Karpas-422 (cell line): Measurements from ENCODE around the gene CST7. TPM values are rescaled to one million over a fixed set of nuclear protein-coding genes. Genes with fewer than 3 reads are reported as not detected.

ENCODE experiments used
- DNase-seq: peaks from one replicate; pipeline ENCODE4 v3.0.0-alpha.2; 2015
- H2AFZ ChIP-seq: fragments of 200-600 bp; sonication (generic); 2 replicates; pipeline ENCODE4 v1.6.1; 2014; ENCODE audit warnings: antibody characterized with exemption, low read length, mixed read lengths
- H3K27ac ChIP-seq: fragments of 200-600 bp; sonication (generic); 2 replicates; pipeline ENCODE4 v1.5.1; 2014; ENCODE audit warnings: mild to moderate bottlenecking, low read length, moderate library complexity
- H3K27me3 ChIP-seq: fragments of 200-600 bp; sonication (generic); 2 replicates; pipeline ENCODE4 v1.6.1; 2014; ENCODE audit warnings: low read length, mixed read lengths
- H3K36me3 ChIP-seq: fragments of 200-600 bp; sonication (generic); 2 replicates; pipeline ENCODE4 v1.6.1; 2014; ENCODE audit warnings: low read length, mixed read lengths; ENCODE audit not compliant: insufficient read depth
- H3K4me1 ChIP-seq: fragments of 200-600 bp; sonication (generic); 2 replicates; pipeline ENCODE4 v1.6.1; 2014; ENCODE audit warnings: mild to moderate bottlenecking, low read length, mixed read lengths
- H3K4me2 ChIP-seq: fragments of 200-600 bp; sonication (generic); 2 replicates; pipeline ENCODE4 v1.6.1; 2014; ENCODE audit warnings: low read length, low read depth, mild to moderate bottlenecking; ENCODE audit not compliant: poor library complexity, severe bottlenecking
- H3K4me3 ChIP-seq: fragments of 200-600 bp; sonication (generic); 2 replicates; pipeline ENCODE4 v1.5.1; 2014; ENCODE audit warnings: mild to moderate bottlenecking, antibody characterized with exemption, low read length, mixed read lengths
- H3K79me2 ChIP-seq: fragments of 200-600 bp; sonication (generic); 2 replicates; pipeline ENCODE4 v1.6.1; 2014; ENCODE audit warnings: mild to moderate bottlenecking, low read length, mixed read lengths
- H3K9ac ChIP-seq: fragments of 200-600 bp; sonication (generic); 2 replicates; pipeline ENCODE4 v1.6.0; 2014; ENCODE audit warnings: low read length
- H3K9me2 ChIP-seq: fragments of 200-600 bp; sonication (generic), shearing (Covaris generic); replicated peaks from 2 replicates; pipeline ENCODE4 v1.6.0; 2014; ENCODE audit warnings: mild to moderate bottlenecking, low read length, moderate library complexity; ENCODE audit not compliant: insufficient read depth
- H3K9me3 ChIP-seq: fragments of 300-700, 200-600 bp; sonication (generic); 2 replicates; pipeline ENCODE4 v1.6.1; 2014; ENCODE audit warnings: low read length, mixed read lengths
- H4K20me1 ChIP-seq: fragments of 200-600 bp; sonication (generic); 2 replicates; pipeline ENCODE4 v1.6.1; 2014; ENCODE audit warnings: mild to moderate bottlenecking, antibody characterized with exemption, low read length, low read depth; ENCODE audit not compliant: insufficient read depth
- small RNA-seq: library from RNA; depleted of rRNA; stranded (forward); fragments of <200 nt; gene quantifications from one replicate; pipeline ENCODE3, GENCODE V24; 2014
- total RNA-seq: library from RNA; depleted of rRNA; stranded (reverse); fragments of >200 nt; shearing (Covaris generic); gene quantifications from 2 replicates; pipeline ENCODE4 v1.2.3, GENCODE V29; 2014; ENCODE audit warnings: low replicate concordance; rRNA removed

The CST7 gene
- total RNA-seq, 1 experiment from 2014 or later = not detected

DNA sequence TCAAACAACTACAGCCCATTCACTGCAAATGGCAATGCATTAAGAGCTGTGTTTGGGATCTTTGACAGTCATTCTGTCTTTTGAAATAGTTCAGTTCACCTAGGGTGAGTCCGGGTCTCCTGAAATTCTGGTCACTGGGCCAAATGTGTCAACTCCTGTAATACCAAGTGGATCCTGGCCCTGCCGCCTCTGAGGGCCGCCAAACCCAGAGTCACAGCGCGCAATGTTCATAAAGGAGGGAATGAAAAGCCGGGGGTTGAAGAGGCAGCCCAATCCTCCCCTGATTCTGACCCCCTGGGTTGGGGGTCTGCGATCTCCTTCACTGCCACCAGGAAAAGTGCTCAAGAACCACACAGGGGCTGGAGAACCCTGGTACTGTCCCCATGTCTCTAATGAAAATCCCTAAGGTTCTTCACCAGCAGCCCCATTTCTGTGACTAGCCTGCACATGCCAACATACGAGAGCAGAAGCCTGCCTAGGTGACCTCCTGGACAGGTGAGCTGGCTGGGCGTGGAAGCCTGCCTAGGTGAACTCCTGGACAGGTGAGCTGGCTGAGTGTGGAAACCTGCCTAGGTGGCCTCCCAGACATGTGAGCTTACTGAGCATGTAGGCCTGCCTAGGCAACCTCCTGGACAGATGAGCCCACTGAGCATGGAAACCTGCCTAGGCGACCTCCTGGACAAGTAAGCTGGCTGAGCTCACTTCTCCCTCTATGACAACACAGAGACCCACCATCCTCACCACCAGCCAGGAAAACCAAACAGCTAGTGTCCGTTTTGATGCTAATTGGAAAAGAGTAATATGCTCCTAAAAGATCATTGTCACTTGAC, 59.5 kb downstream of the CST7 start:
- no peak overlapping the region for H3K9ac ChIP-seq
- no peak overlapping the region for H2AFZ ChIP-seq
- no peaks in the 10 kb centered on the region for H3K79me2 ChIP-seq
- no peak overlapping the region for H3K27ac ChIP-seq
- H3K9me3 ChIP-seq = no peaks in the 10 kb centered on the region
- no peaks in the 10 kb centered on the region for H3K4me1 ChIP-seq
- H3K36me3 ChIP-seq = no peaks in the 10 kb centered on the region
- no peak overlapping the region for H3K4me3 ChIP-seq
- no peak for DNase-seq
- H4K20me1 ChIP-seq = no peaks in the 10 kb centered on the region
- H3K27me3 ChIP-seq = no peaks in the 10 kb centered on the region
- no peaks in the 10 kb centered on the region for H3K9me2 ChIP-seq
- no peak overlapping the region for H3K4me2 ChIP-seq

Small RNA genes lying within 50 kb of the gene (small RNA-seq; reads per million reads assigned to genes)
- gene RNU6-1257P = not detected

Other genes with a start within 250 kb of the CST7 start
- gene APMAP, start 43.5 kb downstream of the CST7 start, total RNA-seq = 35.6 and 41.5 TPM in 2 replicates
- 2.3 and 8.5 TPM in 2 replicates for gene ACSS1, start 108.9 kb downstream of the CST7 start, total RNA-seq
- not detected in 2 replicates for gene VSX1, start 132.9 kb downstream of the CST7 start, total RNA-seq
- 100 and 125 TPM in 2 replicates for gene ENTPD6, start 246.4 kb downstream of the CST7 start, total RNA-seq